ENCODE measurements around the gene HMG20A.

DNA sequence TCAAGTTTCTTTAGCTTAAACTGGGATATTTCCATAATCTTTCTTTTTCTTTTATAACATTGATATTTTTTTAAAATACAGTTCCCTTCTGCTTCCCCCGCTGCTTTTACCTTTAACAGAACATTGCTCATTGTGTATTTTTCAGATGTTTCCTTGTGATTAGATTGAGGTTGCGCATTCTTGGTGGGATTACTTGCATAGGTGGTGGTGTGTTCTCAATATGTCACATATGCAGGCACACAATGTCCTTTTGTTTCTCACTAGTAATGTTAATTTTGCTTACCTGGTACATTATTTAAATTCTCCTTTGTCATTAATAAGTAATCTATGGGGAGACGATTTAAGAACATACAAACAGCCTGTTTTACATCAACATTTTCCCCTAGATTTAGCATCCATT is 48.2 kb downstream of the HMG20A start:
- TF ChIP-seq SUZ12 (IDR thresholded peaks at IDR 0.05; ENCODE audit: extremely low read depth, insufficient read depth, insufficient read length) (no peak), YY1 (IDR thresholded peaks at IDR 0.05; ENCODE audit: insufficient read depth, insufficient read length) (no peak)
